ENCODE data around the gene TLCD5.

Gene TLCD5

DNA sequence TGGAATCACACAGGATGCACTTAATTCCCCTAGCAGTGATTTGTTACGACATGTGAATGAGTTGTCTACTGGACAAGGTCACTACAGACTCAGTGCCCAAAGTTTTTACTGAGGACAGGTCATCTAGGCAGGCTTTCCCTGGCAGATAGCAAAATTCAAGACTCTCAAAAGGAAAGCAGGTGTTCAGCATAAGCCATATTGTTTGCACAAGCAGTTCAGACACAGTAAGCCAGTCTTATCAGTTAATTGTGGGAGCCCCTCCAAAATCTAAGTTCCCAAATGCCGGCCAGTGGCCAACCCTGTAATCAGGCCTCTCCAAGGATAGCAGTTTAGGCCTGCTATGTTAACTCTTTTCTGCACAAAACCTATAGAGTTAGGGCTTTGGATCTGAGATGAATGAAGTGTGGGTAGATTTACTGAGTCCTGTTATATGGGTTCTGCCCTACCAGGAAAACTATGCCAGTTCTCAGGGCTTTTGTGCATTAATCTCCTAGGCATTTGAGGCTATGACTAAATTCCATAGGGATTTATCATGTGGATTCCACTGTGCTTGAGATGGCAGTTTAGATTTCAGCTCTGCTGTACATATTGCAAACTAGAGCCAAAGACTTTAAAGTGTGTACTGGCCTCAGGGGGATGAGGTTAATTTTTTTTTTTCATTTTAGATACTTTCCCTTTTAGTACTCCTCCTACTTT lies 6.3 kb downstream of the TLCD5 start (continued):
- no peak for TF ChIP-seq TRIM28 (IDR thresholded peaks at IDR 0.05; ENCODE audit: borderline replicate concordance, low read length)
- TF ChIP-seq SP7 (tag by site-specific recombination; IDR thresholded peaks at IDR 0.05), result peak; percentile 69
- TF ChIP-seq ZNF366 (tag by site-specific recombination; conservative IDR thresholded peaks at IDR 0.05), result 0 out of 2 replicates have a peak, but pooled peaks have one; percentile 31
- TF ChIP-seq ZNF292 (tag by site-specific recombination; IDR thresholded peaks at IDR 0.05; ENCODE audit: borderline replicate concordance, low read depth), result no peak
- TF ChIP-seq, protein P1, sequence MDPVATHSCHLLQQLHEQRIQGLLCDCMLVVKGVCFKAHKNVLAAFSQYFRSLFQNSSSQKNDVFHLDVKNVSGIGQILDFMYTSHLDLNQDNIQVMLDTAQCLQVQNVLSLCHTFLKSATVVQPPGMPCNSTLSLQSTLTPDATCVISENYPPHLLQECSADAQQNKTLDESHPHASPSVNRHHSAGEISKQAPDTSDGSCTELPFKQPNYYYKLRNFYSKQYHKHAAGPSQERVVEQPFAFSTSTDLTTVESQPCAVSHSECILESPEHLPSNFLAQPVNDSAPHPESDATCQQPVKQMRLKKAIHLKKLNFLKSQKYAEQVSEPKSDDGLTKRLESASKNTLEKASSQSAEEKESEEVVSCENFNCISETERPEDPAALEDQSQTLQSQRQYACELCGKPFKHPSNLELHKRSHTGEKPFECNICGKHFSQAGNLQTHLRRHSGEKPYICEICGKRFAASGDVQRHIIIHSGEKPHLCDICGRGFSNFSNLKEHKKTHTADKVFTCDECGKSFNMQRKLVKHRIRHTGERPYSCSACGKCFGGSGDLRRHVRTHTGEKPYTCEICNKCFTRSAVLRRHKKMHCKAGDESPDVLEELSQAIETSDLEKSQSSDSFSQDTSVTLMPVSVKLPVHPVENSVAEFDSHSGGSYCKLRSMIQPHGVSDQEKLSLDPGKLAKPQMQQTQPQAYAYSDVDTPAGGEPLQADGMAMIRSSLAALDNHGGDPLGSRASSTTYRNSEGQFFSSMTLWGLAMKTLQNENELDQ (tag by site-specific recombination; IDR thresholded peaks at IDR 0.05; ENCODE audit: low read depth), result no peak
- TF ChIP-seq, protein P2, sequence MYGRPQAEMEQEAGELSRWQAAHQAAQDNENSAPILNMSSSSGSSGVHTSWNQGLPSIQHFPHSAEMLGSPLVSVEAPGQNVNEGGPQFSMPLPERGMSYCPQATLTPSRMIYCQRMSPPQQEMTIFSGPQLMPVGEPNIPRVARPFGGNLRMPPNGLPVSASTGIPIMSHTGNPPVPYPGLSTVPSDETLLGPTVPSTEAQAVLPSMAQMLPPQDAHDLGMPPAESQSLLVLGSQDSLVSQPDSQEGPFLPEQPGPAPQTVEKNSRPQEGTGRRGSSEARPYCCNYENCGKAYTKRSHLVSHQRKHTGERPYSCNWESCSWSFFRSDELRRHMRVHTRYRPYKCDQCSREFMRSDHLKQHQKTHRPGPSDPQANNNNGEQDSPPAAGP (tag by site-specific recombination; IDR thresholded peaks at IDR 0.05), result no peak
- TF ChIP-seq, protein P3, sequence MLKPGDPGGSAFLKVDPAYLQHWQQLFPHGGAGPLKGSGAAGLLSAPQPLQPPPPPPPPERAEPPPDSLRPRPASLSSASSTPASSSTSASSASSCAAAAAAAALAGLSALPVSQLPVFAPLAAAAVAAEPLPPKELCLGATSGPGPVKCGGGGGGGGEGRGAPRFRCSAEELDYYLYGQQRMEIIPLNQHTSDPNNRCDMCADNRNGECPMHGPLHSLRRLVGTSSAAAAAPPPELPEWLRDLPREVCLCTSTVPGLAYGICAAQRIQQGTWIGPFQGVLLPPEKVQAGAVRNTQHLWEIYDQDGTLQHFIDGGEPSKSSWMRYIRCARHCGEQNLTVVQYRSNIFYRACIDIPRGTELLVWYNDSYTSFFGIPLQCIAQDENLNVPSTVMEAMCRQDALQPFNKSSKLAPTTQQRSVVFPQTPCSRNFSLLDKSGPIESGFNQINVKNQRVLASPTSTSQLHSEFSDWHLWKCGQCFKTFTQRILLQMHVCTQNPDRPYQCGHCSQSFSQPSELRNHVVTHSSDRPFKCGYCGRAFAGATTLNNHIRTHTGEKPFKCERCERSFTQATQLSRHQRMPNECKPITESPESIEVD (tag by site-specific recombination; IDR thresholded peaks at IDR 0.05), result peak; percentile 83
- no peak for TF ChIP-seq WT1 (tag by site-specific recombination; IDR thresholded peaks at IDR 0.05)
- peak; percentile 29; the same call in 1 of the 2 replicates for TF ChIP-seq ZNF629 (tag by site-specific recombination; IDR thresholded peaks at IDR 0.05)

DNA sequence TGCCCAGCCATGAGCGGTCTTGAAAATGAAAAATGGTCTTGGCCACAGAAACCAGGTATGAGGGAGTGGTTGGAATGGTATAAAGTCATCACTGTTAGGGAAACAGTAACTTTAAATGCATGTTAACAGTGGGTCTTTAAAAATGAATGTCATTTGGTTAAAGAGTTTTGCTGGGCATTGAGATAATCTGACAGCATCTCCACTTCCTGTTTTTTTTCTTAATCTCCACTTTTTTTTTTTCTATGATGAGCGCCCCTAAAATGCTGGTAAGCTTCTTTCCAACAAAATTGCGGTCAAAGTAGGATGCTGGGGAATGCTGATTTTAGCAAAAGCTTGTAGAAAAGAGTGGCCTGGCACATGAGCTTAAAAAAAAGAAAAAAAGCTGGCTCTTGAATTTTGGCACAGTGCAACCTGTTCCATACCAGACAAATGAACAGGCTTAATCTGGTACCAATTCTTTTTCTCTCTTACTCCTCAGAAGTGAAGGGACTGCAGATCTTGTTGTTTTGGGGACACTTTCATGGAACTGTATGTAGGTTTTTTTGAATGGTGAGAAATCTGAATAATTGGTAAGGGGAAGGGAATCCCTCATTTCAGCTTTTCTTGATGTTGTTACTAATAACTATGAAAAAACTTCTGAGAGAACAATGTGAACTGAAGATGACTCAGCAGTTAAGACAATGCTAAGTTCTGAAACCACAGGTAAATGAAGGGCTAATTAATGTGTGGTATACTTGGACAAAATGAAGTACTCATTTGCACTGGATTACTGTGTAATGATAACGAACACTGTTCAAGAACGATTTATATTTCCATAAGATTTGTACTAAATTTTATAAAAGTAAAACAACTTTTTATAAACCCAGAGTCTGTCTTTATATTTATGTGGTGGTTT lies 8.0 kb downstream of the TLCD5 start:
- H3K4me3 ChIP-seq (ENCODE audit: low read depth, low read length), result no peak overlapping the region
- TF ChIP-seq IKZF3 (tag by site-specific recombination; IDR thresholded peaks at IDR 0.05), result no peak
- TF ChIP-seq, protein P4, sequence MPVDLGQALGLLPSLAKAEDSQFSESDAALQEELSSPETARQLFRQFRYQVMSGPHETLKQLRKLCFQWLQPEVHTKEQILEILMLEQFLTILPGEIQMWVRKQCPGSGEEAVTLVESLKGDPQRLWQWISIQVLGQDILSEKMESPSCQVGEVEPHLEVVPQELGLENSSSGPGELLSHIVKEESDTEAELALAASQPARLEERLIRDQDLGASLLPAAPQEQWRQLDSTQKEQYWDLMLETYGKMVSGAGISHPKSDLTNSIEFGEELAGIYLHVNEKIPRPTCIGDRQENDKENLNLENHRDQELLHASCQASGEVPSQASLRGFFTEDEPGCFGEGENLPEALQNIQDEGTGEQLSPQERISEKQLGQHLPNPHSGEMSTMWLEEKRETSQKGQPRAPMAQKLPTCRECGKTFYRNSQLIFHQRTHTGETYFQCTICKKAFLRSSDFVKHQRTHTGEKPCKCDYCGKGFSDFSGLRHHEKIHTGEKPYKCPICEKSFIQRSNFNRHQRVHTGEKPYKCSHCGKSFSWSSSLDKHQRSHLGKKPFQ (tag by site-specific recombination; IDR thresholded peaks at IDR 0.05), result no peak
- no peaks in the 10 kb centered on the region for H3K4me1 ChIP-seq (ENCODE audit: control insufficient read depth, insufficient read depth, low read length)
- H3K27ac ChIP-seq (ENCODE audit: extremely low read depth, low read depth, low read length), result no peak overlapping the region
- H3K36me3 ChIP-seq (ENCODE audit: control insufficient read depth in 2 of 2, insufficient read depth in 1 of 2, low read length in 2 of 2), result peaks cover 0 to 35% of the 10 kb centered on the region in 2 experiments; a peak in 2 of 3 replicates
- CTCF ChIA-PET, result interaction anchor here (0.6 to 2.3 kb wide), 4 partner anchors 177 to 920 kb away, joined by 3 to 9 read pairs (median 4); partner anchors contain the start of gene GRIK4
- H3K9me3 ChIP-seq (ENCODE audit: control insufficient read depth, insufficient read depth, low read depth, low read length), result no peaks in the 10 kb centered on the region
- POLR2A ChIA-PET, result no interaction called here

DNA sequence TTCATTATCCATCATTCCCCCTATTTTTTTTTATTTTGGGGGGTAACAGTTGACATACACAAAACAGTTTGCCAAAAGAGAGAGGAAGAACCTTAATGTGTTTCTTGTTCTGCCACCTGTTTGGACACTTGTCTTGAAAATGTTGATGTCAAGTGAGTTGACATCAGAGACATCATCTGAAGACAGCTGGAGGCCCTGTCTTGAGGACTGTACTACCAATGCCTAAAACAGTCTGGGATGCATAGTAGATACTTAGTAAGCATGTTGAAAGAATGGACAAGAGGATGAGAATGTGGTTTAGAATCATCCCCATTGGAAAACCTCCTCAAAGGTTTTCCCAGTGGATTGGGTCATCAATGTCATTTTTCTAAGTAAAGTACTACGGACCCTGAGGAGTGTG lies 8.7 kb downstream of the TLCD5 start:
- Histone ChIP-seq H3K27ac (ENCODE audit: extremely low read depth, low read depth, low read length) (no peak overlapping the region), H3K4me3 (ENCODE audit: low read depth, low read length) (no peak overlapping the region), H3K36me3 (ENCODE audit: control insufficient read depth in 2 of 2, insufficient read depth in 1 of 2, low read length in 2 of 2) (peaks cover 0 to 29% of the 10 kb centered on the region in 2 experiments; a peak in 2 of 3 replicates), H3K4me1 (ENCODE audit: control insufficient read depth, insufficient read depth, low read length) (no peaks in the 10 kb centered on the region), H3K9me3 (ENCODE audit: control insufficient read depth, insufficient read depth, low read depth, low read length) (no peaks in the 10 kb centered on the region)
- CTCF ChIA-PET, result interaction anchor here (0.6 to 2.3 kb wide), 16 partner anchors 12 to 870 kb away, joined by 3 to 9 read pairs (median 3); no protein-coding TSS in a partner anchor
- POLR2A ChIA-PET, result interaction anchor here (1.6 kb wide), 1 partner anchor 8 kb away, joined by 9 read pairs; the partner anchor contains the start of gene TLCD5
- TF ChIP-seq, protein P5, sequence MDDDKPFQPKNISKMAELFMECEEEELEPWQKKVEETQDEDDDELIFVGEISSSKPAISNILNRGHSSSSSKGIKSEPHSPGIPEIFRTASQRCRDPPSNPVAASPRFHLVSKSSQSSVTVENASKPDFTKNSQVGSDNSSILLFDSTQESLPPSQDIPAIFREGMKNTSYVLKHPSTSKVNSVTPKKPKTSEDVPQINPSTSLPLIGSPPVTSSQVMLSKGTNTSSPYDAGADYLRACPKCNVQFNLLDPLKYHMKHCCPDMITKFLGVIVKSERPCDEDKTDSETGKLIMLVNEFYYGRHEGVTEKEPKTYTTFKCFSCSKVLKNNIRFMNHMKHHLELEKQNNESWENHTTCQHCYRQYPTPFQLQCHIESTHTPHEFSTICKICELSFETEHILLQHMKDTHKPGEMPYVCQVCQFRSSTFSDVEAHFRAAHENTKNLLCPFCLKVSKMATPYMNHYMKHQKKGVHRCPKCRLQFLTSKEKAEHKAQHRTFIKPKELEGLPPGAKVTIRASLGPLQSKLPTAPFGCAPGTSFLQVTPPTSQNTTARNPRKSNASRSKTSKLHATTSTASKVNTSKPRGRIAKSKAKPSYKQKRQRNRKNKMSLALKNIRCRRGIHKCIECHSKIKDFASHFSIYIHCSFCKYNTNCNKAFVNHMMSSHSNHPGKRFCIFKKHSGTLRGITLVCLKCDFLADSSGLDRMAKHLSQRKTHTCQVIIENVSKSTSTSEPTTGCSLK (tag by site-specific recombination; IDR thresholded peaks at IDR 0.05), result no peak
- TF ChIP-seq, protein P6, sequence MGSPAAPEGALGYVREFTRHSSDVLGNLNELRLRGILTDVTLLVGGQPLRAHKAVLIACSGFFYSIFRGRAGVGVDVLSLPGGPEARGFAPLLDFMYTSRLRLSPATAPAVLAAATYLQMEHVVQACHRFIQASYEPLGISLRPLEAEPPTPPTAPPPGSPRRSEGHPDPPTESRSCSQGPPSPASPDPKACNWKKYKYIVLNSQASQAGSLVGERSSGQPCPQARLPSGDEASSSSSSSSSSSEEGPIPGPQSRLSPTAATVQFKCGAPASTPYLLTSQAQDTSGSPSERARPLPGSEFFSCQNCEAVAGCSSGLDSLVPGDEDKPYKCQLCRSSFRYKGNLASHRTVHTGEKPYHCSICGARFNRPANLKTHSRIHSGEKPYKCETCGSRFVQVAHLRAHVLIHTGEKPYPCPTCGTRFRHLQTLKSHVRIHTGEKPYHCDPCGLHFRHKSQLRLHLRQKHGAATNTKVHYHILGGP (tag by site-specific recombination; IDR thresholded peaks at IDR 0.05), result no peak
- TF ChIP-seq ZNF629 (tag by site-specific recombination; IDR thresholded peaks at IDR 0.05) (no peak), ZNF175 (tag by site-specific recombination; IDR thresholded peaks at IDR 0.05) (no peak), ZNF324 (tag by site-specific recombination; IDR thresholded peaks at IDR 0.05) (no peak), ZFP3 (tag by site-specific recombination; IDR thresholded peaks at IDR 0.05; ENCODE audit: low read depth) (no peak), KLF1 (tag by site-specific recombination; IDR thresholded peaks at IDR 0.05) (no peak)
- TF ChIP-seq, protein P7, sequence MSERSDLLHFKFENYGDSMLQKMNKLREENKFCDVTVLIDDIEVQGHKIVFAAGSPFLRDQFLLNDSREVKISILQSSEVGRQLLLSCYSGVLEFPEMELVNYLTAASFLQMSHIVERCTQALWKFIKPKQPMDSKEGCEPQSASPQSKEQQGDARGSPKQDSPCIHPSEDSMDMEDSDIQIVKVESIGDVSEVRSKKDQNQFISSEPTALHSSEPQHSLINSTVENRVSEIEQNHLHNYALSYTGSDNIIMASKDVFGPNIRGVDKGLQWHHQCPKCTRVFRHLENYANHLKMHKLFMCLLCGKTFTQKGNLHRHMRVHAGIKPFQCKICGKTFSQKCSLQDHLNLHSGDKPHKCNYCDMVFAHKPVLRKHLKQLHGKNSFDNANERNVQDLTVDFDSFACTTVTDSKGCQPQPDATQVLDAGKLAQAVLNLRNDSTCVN (tag by site-specific recombination; optimal IDR thresholded peaks at IDR 0.05), result no peak

Measured in HEK293 (cell line).